ENCODE data around the gene RABL6.
"Not testable (repeated sequence)": the region's sequence is repeated elsewhere in the genome, so short reads cannot be mapped to it uniquely, and the experiment has no call there.

RABL6 gene

GRCh38 chr9:136835162-136835931 is 27.6 kb downstream of the RABL6 start:
- no peak for DNase-seq (ENCODE audit: low spot score)

- no peak for DNase-seq (ENCODE audit: low spot score)
Measured at GRCh38 chr9:136835932-136836904, 28.5 kb downstream of the RABL6 start.

DNA sequence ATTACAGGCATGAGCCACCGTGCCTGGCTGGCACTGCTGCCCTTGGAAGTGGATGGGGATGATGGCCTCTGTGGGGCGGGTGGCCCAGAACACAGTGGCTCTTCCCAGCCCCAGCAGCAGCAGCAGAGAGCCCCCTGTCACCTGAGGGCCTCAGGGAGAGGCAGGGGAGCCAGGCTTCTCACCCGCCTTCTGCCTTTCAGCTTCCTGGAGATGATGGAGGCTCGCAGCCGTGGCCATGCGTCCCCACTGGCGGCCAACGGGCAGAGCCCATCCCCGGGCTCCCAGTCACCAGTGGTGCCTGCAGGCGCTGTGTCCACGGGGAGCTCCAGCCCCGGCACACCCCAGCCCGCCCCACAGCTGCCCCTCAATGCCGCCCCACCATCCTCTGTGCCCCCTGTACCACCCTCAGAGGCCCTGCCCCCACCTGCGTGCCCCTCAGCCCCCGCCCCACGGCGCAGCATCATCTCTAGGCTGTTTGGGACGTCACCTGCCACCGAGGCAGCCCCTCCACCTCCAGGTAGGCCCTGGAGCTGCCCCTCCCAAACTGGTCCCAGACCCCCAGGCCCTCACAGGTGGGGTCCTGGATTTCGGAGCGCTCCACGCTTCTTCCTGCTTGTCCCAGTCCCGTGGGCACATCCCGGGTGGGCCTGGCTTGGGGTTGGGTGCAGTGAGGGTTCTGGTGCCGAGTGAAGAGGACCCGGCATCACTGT is 29.6 kb downstream of the RABL6 start:
- no peak for DNase-seq (ENCODE audit: low spot score)

DNA sequence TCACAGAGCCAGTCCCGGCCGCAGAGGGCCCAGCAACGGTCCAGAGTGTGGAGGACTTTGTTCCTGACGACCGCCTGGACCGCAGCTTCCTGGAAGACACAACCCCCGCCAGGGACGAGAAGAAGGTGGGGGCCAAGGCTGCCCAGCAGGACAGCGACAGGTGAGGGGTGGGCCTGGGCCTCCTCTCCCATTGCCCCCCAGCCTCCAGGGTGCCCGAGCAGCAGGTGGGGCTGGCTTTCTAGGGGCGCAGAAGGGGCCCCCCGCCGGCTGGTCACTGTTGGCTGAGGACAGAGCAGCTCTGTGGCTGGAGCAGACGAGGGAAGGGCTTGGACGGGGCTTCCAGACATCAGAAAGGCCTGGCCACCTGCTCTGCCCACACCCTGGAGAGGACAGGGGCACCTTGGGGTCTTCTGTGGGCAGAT is 30.1 kb downstream of the RABL6 start:
- DNase-seq (ENCODE audit: low spot score) = not testable (repeated sequence)

DNA sequence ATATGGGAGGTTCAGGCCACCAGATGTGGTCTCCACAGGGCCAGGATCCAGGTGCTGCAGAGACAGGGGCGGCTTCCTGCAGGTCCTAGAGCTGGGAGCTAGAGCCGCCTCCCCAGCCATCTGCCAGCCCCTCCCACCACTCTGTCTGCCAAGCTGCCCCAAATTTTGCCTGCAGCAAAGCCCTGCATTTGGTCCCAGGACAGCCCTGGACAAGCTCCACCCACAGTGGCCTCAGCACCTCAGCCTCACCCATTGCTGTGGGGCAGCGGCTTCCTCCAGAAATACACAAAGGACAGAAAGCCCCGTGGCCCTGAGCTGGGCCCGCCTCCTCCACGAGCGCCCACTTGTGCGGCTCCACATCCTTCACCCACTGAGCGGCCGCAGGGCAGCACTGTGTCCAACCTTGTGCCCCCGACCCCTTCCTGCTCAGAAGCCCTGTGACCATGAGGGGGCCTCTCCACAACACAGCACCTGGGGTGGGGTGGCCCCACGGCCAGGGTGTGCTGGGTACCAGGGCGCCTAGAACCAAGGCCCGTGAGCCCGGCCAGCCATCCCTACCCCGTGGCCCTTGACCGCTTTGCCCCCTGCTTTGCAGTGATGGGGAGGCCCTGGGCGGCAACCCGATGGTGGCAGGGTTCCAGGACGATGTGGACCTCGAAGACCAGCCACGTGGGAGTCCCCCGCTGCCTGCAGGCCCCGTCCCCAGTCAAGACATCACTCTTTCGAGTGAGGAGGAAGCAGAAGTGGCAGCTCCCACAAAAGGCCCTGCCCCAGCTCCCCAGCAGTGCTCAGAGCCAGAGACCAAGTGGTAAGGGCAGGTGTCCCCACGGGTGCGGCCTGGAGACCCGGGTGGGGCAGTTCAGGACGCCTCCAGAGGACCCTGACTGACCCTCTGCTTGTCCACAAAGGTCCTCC is 30.8 kb downstream of the RABL6 start:
- no peak for DNase-seq (ENCODE audit: low spot score)

DNA sequence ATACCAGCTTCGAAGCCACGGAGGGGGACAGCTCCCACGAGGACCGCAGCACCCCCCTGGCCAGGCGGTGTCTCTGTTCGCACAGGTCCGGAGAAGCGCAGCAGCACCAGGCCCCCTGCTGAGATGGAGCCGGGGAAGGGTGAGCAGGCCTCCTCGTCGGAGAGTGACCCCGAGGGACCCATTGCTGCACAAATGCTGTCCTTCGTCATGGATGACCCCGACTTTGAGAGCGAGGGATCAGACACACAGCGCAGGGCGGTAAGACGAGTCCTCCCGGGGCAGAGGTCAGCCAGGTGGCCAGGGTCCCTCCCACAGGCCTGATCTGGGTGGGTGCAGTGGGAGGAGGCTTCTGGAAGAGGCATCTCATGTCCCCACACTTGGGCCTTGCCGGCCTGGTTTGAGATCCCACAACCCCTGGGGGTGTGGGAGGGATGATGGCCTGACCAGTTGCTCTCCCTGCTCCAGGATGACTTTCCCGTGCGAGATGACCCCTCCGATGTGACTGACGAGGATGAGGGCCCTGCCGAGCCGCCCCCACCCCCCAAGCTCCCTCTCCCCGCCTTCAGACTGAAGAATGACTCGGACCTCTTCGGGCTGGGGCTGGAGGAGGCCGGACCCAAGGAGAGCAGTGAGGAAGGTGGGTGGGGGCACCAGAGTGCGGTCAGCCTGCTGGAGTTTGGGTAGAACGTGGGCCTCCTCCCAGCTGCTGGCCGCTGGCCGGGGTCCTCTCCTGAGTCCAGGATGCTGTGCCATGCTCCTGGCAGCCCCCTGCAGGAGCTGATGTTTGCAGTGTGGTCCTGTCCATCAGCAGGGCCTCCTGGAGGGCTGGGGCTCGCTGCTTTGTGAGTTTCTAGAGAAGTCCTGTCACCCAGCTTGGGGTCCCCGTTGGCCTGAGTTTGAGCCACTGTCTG is 31.7 kb downstream of the RABL6 start:
- DNase-seq (ENCODE audit: low spot score) = no peak

DNA sequence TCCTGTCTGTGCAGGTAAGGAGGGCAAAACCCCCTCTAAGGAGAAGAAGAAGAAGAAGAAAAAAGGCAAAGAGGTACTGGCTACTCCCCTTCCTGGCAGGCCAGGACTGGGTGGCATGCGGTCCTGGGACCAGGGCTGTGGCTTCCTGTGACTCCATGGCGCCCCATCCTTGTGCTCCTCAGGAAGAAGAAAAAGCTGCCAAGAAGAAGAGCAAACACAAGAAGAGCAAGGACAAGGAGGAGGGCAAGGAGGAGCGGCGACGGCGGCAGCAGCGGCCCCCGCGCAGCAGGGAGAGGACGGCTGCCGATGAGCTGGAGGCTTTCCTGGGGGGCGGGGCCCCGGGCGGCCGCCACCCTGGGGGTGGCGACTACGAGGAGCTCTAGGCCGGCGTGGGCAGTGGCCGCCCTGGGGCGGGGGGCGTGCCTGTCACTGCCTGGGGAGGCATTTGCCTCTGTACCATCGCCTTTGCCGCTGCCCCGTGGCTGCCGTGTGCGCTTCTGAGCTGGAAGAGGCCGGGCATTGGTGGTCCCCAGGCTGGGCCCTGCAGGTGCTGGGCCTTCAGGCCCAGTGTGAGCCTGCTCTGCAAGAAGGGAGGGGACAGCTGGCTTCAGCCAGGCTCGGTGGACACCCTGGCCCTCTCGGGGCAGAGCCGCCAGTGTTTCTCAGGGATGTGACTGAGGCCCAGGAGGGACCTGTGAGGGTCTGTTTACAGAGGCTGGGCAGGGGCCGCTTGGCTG is 32.6 kb downstream of the RABL6 start:
- no peak for DNase-seq (ENCODE audit: low spot score)

DNA sequence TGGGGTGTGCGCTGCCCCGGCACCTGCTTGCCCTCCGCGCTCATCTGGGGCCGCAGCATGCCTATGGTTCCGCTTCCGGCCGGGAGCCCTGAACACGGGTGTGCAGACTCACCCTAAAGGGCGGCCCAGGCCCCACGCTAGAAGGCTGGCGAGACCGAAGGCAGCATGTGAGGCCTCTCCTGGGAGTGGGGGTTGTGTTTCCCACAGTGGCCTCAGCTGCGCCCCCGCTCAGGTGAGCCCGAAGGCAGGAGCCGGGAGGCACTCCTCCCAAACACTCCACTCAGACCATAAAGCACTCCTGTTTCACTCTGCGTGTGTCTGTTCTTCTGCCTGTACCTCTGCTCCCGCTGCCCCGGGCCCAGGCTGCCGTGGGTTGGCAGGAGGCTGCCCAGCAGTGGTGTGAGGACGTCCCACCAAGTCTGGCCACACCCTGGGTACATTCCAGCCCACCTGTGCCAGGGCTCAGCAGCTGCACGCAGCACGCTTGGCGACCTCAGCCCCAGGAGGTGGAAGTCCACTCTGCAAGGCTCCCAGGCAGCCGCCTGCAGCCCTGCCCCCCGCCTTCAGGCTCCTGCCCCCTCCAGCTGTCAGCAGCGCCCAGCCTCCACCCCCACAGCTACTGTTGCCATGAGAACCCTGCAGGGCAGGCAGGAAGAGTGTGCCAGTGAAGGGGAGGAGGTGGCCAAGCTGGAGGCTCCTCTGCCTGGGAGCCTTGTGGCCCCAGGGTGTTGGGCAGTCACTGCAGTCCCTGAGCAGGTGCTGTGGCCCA is 33.3 kb downstream of the RABL6 start:
- DNase-seq (ENCODE audit: low spot score) = peak; percentile 70

- DNase-seq (ENCODE audit: low spot score) = not testable (repeated sequence)
Measured at GRCh38 chr9:136841646-136842379, 34.1 kb downstream of the RABL6 start.

- DNase-seq (ENCODE audit: low spot score) = peak; percentile 91
Measured at GRCh38 chr9:136842380-136842948, 34.7 kb downstream of the RABL6 start, which contains the start of gene AJM1. Gene AJM1 (plus strand): TSS chr9:136842478. CDS start chr9:136844415, 1,937 bp downstream.

DNA sequence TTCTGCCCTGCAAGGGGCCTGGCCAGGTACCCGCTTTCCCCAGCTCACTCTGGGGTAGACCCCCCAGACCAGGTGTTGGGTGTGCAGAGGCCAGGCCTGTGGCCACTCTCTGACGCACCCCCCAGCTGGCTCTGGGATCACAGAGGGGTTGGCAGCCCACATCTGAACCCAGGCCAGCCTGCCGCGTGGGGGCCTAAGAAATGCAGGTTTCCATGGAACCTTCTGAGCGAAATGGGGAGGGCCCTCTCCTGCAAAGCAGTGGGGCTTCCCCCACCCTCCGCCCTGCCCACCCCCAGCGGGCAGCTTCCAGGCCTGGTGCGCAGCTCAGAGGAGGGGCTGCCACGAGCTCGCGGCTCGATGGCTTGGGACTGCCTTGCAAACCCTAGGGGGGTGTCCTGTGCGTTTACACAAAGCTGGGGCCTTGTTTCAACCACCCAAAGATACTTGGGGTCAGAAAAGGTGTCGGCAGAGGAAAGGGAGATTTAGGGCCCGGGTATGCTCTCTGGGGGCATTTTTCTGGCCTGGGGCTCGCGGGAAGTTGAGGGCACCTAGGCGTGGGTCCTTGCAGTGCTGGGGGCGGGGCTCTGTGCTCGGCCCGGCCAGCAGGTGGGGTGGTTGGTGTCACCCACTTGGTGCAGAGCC is 35.5 kb downstream of the RABL6 start:
- DNase-seq (ENCODE audit: low spot score) = not testable (repeated sequence)

DNA sequence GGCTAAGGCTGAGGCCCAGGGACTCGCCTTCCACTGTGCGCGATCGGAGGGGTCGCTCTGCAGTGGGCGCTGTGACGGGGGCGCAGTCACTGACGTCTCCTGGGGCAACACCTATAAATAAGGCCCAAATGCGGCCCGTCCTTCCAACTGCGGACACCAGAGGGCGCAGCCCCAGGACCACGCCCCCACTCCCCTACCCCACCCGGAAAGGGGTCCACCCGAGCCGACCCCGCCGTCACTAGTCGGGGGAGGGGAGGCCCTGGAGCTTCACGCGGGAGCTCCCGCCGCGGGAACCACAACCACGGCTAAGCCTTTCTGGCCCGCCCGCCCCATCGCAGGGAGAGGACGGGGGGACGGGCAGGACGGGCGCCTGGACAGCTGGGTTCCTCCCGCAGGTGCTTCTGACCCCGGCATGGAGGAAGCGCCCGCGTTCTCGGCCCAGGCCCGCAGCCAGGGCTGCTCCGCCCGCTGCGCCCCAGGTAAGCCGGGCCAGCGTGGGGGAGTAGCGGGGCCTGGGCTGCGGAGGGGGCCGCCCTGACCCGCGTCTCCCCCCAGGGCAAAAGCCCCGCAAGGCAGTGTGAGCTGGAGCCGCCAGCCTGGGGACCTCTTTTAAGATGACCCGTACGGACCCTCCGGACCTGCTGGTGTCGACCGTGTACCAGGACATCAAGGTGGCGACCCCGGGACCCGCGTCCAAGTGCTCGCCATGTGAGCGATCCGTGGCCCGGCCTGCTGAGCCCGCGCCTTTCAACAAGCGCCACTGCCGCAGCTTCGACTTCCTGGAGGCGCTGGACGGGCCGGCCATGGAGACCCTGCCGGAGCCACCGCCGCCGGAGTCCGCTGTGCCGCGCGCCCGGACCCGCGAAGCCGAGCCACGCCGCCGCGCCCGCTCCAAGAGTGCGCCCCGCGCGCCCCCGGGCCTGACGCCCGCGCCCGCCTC is 36.3 kb downstream of the RABL6 start:
- DNase-seq (ENCODE audit: low spot score) = not testable (repeated sequence)

- no peak for DNase-seq (ENCODE audit: low spot score)
Measured at GRCh38 chr9:136844761-136845464, 37.2 kb downstream of the RABL6 start.

DNA sequence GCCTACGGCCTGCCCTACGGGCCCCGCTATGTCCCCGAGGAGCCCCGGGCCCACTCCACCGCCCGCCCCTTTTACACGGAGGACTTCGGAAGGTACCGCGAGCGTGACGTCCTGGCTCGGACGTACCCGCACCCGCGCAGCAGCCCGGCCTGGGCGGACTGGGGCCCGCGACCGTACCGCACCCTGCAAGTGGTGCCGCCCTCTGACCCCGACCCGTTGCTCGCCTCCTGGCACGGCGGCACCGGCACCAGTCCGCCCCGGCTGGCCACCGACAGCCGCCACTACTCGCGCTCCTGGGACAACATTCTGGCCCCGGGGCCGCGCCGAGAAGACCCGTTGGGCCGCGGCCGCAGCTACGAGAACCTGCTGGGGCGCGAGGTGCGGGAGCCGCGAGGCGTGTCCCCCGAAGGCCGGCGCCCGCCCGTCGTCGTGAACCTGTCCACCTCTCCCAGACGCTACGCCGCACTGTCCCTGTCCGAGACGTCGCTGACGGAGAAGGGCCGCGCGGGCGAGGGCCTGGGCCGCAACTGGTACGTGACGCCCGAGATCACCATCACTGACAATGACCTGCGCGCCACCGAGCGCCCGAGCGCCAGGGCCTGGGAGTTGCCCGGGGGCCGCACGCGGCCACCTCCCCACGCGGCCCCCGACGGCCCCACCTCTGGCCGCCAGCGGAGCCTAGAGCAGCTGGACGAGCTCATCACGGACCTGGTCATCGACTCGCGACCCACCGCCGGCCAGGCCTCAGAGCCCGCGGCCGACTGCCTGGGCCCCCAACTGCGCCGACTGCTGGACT is 37.9 kb downstream of the RABL6 start:
- DNase-seq (ENCODE audit: low spot score) = no peak

Data from hepatic stellate cell (primary cell).